Retinal pigment epithelial cell (primary cell): ENCODE data around the gene TMPRSS13.

ENCODE experiments used
- DNase-seq: peaks from one replicate; pipeline ENCODE4 v3.0.0-alpha.2; 2010; ENCODE audit warnings: low read depth
- H3K4me3 ChIP-seq: 2 replicates; pipeline ENCODE4 v1.5.1; 2011; ENCODE audit warnings: mild to moderate bottlenecking, low read length, control low read depth, moderate library complexity
- CTCF ChIP-seq: conservative IDR thresholded peaks from 2 replicates; pipeline ENCODE4 v1.5.1; 2011; ENCODE audit warnings: low read depth, low read length, control low read depth, inconsistent platforms

Gene TMPRSS13

GRCh38 chr11:117910941-117911655 lies 18.1 kb downstream of the TMPRSS13 start:
- no peak overlapping the region for H3K4me3 ChIP-seq
- no peak for TF ChIP-seq CTCF
- DNase-seq, result no peak

- no peak overlapping the region for H3K4me3 ChIP-seq
- DNase-seq, result no peak
- TF ChIP-seq CTCF, result no peak
Measured at GRCh38 chr11:117910525-117910924, 18.7 kb downstream of the TMPRSS13 start.

GRCh38 chr11:117909611-117910382 lies 19.4 kb downstream of the TMPRSS13 start:
- H3K4me3 ChIP-seq, result no peak overlapping the region
- no peak for TF ChIP-seq CTCF
- DNase-seq, result no peak

GRCh38 chr11:117908959-117909610 lies 20.1 kb downstream of the TMPRSS13 start:
- no peak for DNase-seq
- no peak overlapping the region for H3K4me3 ChIP-seq
- no peak for TF ChIP-seq CTCF

GRCh38 chr11:117908109-117908895 lies 20.9 kb downstream of the TMPRSS13 start:
- no peak for TF ChIP-seq CTCF
- no peak for DNase-seq
- no peak overlapping the region for H3K4me3 ChIP-seq

GRCh38 chr11:117907276-117908108 lies 21.7 kb downstream of the TMPRSS13 start:
- DNase-seq, result peak; percentile 84
- no peak overlapping the region for H3K4me3 ChIP-seq

More at GRCh38 chr11:117907276-117908108, 21.7 kb downstream of the TMPRSS13 start:
- TF ChIP-seq CTCF, result no peak
